ENCODE results near the gene NHLRC2.
"Not testable (repeated sequence)": the region's sequence is repeated elsewhere in the genome, so short reads cannot be mapped to it uniquely, and the experiment has no call there.

The NHLRC2 gene

GRCh38 chr10:113854013-113854760 is at the start of gene NHLRC2, which contains the start of gene DCLRE1A:
Gene NHLRC2 (plus strand): TSS chr10:113854661. CDS start chr10:113854873, 212 bp downstream.
Gene DCLRE1A (minus strand): TSS chr10:113854082. CDS start chr10:113853182, 900 bp downstream.
- Mint-ChIP-seq H3K4me3 (peak within 1 kb of the TSS; percentile 97), H3K36me3 (ENCODE audit: insufficient read depth) (peaks cover 19% of the 10 kb centered on the region), H3K27ac (ENCODE audit: low read depth) (peak within 1 kb of the TSS; percentile 97), H3K9me3 (no peaks in the 10 kb centered on the region), H3K4me1 (peaks cover 40% of the 10 kb centered on the region), H3K27me3 (no peaks in the 10 kb centered on the region)
- peak; percentile 37 to 52 for DNase-seq (ENCODE audit: low spot score in 2 of 2)
- peak; percentile 45 for ATAC-seq (replicated peaks; ENCODE audit: extremely low read depth, poor library complexity, severe bottlenecking)

GRCh38 chr10:113806503-113806902 is 48.0 kb upstream of the NHLRC2 start:
- ATAC-seq (replicated peaks; ENCODE audit: extremely low read depth, poor library complexity, severe bottlenecking): no peak
- Mint-ChIP-seq H3K27ac (ENCODE audit: low read depth) (no peak overlapping the region), H3K4me1 (no peaks in the 10 kb centered on the region), H3K27me3 (peaks cover 57% of the 10 kb centered on the region), H3K4me3 (no peak overlapping the region), H3K36me3 (ENCODE audit: insufficient read depth) (no peaks in the 10 kb centered on the region), H3K9me3 (no peaks in the 10 kb centered on the region)
- no peak for DNase-seq (ENCODE audit: low spot score in 2 of 2)

GRCh38 chr10:113808168-113808567 is 46.3 kb upstream of the NHLRC2 start:
- Mint-ChIP-seq H3K27me3 (peaks cover 65% of the 10 kb centered on the region), H3K9me3 (no peaks in the 10 kb centered on the region), H3K27ac (ENCODE audit: low read depth) (no peak overlapping the region), H3K4me3 (no peak overlapping the region), H3K4me1 (no peaks in the 10 kb centered on the region), H3K36me3 (ENCODE audit: insufficient read depth) (no peaks in the 10 kb centered on the region)
- no peak for DNase-seq (ENCODE audit: low spot score in 2 of 2)
- no peak for ATAC-seq (replicated peaks; ENCODE audit: extremely low read depth, poor library complexity, severe bottlenecking)

GRCh38 chr10:113814700-113815099 is 39.8 kb upstream of the NHLRC2 start:
- H3K27me3 Mint-ChIP-seq: peaks cover 22% of the 10 kb centered on the region
- H3K4me1 Mint-ChIP-seq; H3K4me3 Mint-ChIP-seq; DNase-seq (ENCODE audit: low spot score in 2 of 2); ATAC-seq (replicated peaks; ENCODE audit: extremely low read depth, poor library complexity, severe bottlenecking); H3K27ac Mint-ChIP-seq (ENCODE audit: low read depth); H3K36me3 Mint-ChIP-seq (ENCODE audit: insufficient read depth); H3K9me3 Mint-ChIP-seq: not testable (repeated sequence)

GRCh38 chr10:113819989-113820388 is 34.5 kb upstream of the NHLRC2 start:
- Mint-ChIP-seq H3K27me3 (peaks cover 10% of the 10 kb centered on the region), H3K4me1 (no peaks in the 10 kb centered on the region), H3K27ac (ENCODE audit: low read depth) (no peak overlapping the region), H3K4me3 (no peak overlapping the region), H3K36me3 (ENCODE audit: insufficient read depth) (no peaks in the 10 kb centered on the region), H3K9me3 (no peaks in the 10 kb centered on the region)
- no peak for ATAC-seq (replicated peaks; ENCODE audit: extremely low read depth, poor library complexity, severe bottlenecking)
- DNase-seq (ENCODE audit: low spot score in 2 of 2): no peak

GRCh38 chr10:113820507-113820906 is 34.0 kb upstream of the NHLRC2 start:
- Mint-ChIP-seq H3K9me3 (no peaks in the 10 kb centered on the region), H3K4me1 (no peaks in the 10 kb centered on the region), H3K27me3 (peaks cover 10% of the 10 kb centered on the region), H3K4me3 (no peak overlapping the region), H3K36me3 (ENCODE audit: insufficient read depth) (no peaks in the 10 kb centered on the region), H3K27ac (ENCODE audit: low read depth) (peak overlapping the region; percentile 29)
- ATAC-seq (replicated peaks; ENCODE audit: extremely low read depth, poor library complexity, severe bottlenecking) (no peak), DNase-seq (ENCODE audit: low spot score in 2 of 2) (no peak)

- not testable (repeated sequence) for DNase-seq (ENCODE audit: low spot score in 2 of 2); H3K27ac Mint-ChIP-seq (ENCODE audit: low read depth); H3K4me1 Mint-ChIP-seq; H3K27me3 Mint-ChIP-seq; H3K4me3 Mint-ChIP-seq; H3K36me3 Mint-ChIP-seq (ENCODE audit: insufficient read depth); ATAC-seq (replicated peaks; ENCODE audit: extremely low read depth, poor library complexity, severe bottlenecking); H3K9me3 Mint-ChIP-seq
Observed at GRCh38 chr10:113821306-113821705, 33.2 kb upstream of the NHLRC2 start.

- Mint-ChIP-seq H3K9me3 (no peaks in the 10 kb centered on the region), H3K27ac (ENCODE audit: low read depth) (no peak overlapping the region), H3K4me3 (no peak overlapping the region), H3K4me1 (no peaks in the 10 kb centered on the region), H3K27me3 (peaks cover 10% of the 10 kb centered on the region), H3K36me3 (ENCODE audit: insufficient read depth) (no peaks in the 10 kb centered on the region)
- ATAC-seq (replicated peaks; ENCODE audit: extremely low read depth, poor library complexity, severe bottlenecking) (no peak), DNase-seq (ENCODE audit: low spot score in 2 of 2) (no peak)
Observed at GRCh38 chr10:113822174-113822573, 32.3 kb upstream of the NHLRC2 start.

GRCh38 chr10:113823389-113823788 is 31.1 kb upstream of the NHLRC2 start:
- no peak overlapping the region for H3K4me3 Mint-ChIP-seq
- no peaks in the 10 kb centered on the region for H3K36me3 Mint-ChIP-seq (ENCODE audit: insufficient read depth)
- no peak overlapping the region for H3K27ac Mint-ChIP-seq (ENCODE audit: low read depth)
- H3K9me3 Mint-ChIP-seq: no peaks in the 10 kb centered on the region
- DNase-seq (ENCODE audit: low spot score in 2 of 2): no peak
- peaks cover 10% of the 10 kb centered on the region for H3K27me3 Mint-ChIP-seq
- no peak for ATAC-seq (replicated peaks; ENCODE audit: extremely low read depth, poor library complexity, severe bottlenecking)
- H3K4me1 Mint-ChIP-seq: no peaks in the 10 kb centered on the region

- H3K4me3 Mint-ChIP-seq: no peak overlapping the region
- no peak for ATAC-seq (replicated peaks; ENCODE audit: extremely low read depth, poor library complexity, severe bottlenecking)
- no peak for DNase-seq (ENCODE audit: low spot score in 2 of 2)
- H3K4me1 Mint-ChIP-seq: no peaks in the 10 kb centered on the region
- H3K36me3 Mint-ChIP-seq (ENCODE audit: insufficient read depth): no peaks in the 10 kb centered on the region
- no peak overlapping the region for H3K27ac Mint-ChIP-seq (ENCODE audit: low read depth)
- H3K9me3 Mint-ChIP-seq: no peaks in the 10 kb centered on the region
- peaks cover 1% of the 10 kb centered on the region for H3K27me3 Mint-ChIP-seq
Observed at GRCh38 chr10:113825791-113826190, 28.7 kb upstream of the NHLRC2 start.

- not testable (repeated sequence) for H3K36me3 Mint-ChIP-seq (ENCODE audit: insufficient read depth); H3K4me1 Mint-ChIP-seq; H3K4me3 Mint-ChIP-seq; H3K9me3 Mint-ChIP-seq; H3K27ac Mint-ChIP-seq (ENCODE audit: low read depth); ATAC-seq (replicated peaks; ENCODE audit: extremely low read depth, poor library complexity, severe bottlenecking); H3K27me3 Mint-ChIP-seq; DNase-seq (ENCODE audit: low spot score in 2 of 2)
Observed at GRCh38 chr10:113828567-113828966, 25.9 kb upstream of the NHLRC2 start.

- DNase-seq (ENCODE audit: low spot score in 2 of 2): no peak
- no peak overlapping the region for H3K4me3 Mint-ChIP-seq
- peaks cover 18% of the 10 kb centered on the region for H3K36me3 Mint-ChIP-seq (ENCODE audit: insufficient read depth)
- H3K27ac Mint-ChIP-seq (ENCODE audit: low read depth): no peak overlapping the region
- H3K9me3 Mint-ChIP-seq: no peaks in the 10 kb centered on the region
- H3K27me3 Mint-ChIP-seq: no peaks in the 10 kb centered on the region
- ATAC-seq (replicated peaks; ENCODE audit: extremely low read depth, poor library complexity, severe bottlenecking): no peak
- no peaks in the 10 kb centered on the region for H3K4me1 Mint-ChIP-seq
Observed at GRCh38 chr10:113842171-113842570, 12.3 kb upstream of the NHLRC2 start.

- DNase-seq (ENCODE audit: low spot score in 2 of 2): no peak
- Mint-ChIP-seq H3K9me3 (no peaks in the 10 kb centered on the region), H3K27ac (ENCODE audit: low read depth) (no peak overlapping the region), H3K4me3 (no peak overlapping the region), H3K36me3 (ENCODE audit: insufficient read depth) (peaks cover 17% of the 10 kb centered on the region), H3K4me1 (peaks cover 7% of the 10 kb centered on the region), H3K27me3 (no peaks in the 10 kb centered on the region)
- ATAC-seq (replicated peaks; ENCODE audit: extremely low read depth, poor library complexity, severe bottlenecking): no peak
Observed at GRCh38 chr10:113843972-113844485, 10.4 kb upstream of the NHLRC2 start.

All from central memory CD8-positive, alpha-beta T cell (primary cell).